ENCODE measurements around the gene RPS16. TPM values are rescaled to one million over a fixed set of nuclear protein-coding genes. Genes with fewer than 3 reads are reported as not detected.

Gene RPS16
- total RNA-seq, 4 donors from 2014 or later: 1,086 to 2,005 (median 1,454) TPM

GRCh38 chr19:39401549-39402345 lies 34.0 kb downstream of the RPS16 start:
- no peak for TF ChIP-seq CTCF (IDR thresholded peaks at IDR 0.05; ENCODE audit: low read depth)

- TF ChIP-seq CTCF (IDR thresholded peaks at IDR 0.05; ENCODE audit: low read depth): no peak
These were observed 34.6 kb downstream of the RPS16 start for GRCh38 chr19:39401070-39401548.

GRCh38 chr19:39400061-39400460 lies 35.7 kb downstream of the RPS16 start:
- TF ChIP-seq CTCF (IDR thresholded peaks at IDR 0.05; ENCODE audit: low read depth): no peak

- TF ChIP-seq CTCF (IDR thresholded peaks at IDR 0.05; ENCODE audit: low read depth): no peak
These were observed 36.1 kb downstream of the RPS16 start for GRCh38 chr19:39399668-39400050.

- TF ChIP-seq CTCF (IDR thresholded peaks at IDR 0.05; ENCODE audit: low read depth): no peak
These were observed 37.4 kb downstream of the RPS16 start for GRCh38 chr19:39398297-39398864.

- no peak for TF ChIP-seq CTCF (IDR thresholded peaks at IDR 0.05; ENCODE audit: low read depth)
These were observed 38.1 kb downstream of the RPS16 start for GRCh38 chr19:39397360-39398296.
